IMR-90 (cell line): Measurements from ENCODE around the gene TMC7. TPM values are rescaled to one million over a fixed set of nuclear protein-coding genes. Genes with fewer than 3 reads are reported as not detected.

Experiments
- ATAC-seq: fragments of 200-7000 bp; cut with Tn5 transposase; 2 replicates; pipeline ENCODE4 v1.9.1; 2020; ENCODE audit warnings: low read depth, mild to moderate bottlenecking, moderate library complexity
- BruUV-seq: library from RNA; stranded (reverse); fragments of 400-500 nt; replicated peaks from 2 replicates; lab custom pipeline; 2021; lab: Mats Ljungman, UMichigan
- CTCF ChIA-PET: fragments of 300-600 bp; formaldehyde crosslinking; extraction: SDS; loops from one replicate; lab custom pipeline; 2021; ENCODE audit warnings: antibody characterized with exemption; lab: Yijun Ruan, JAX
- POLR2A ChIA-PET: fragments of 300-600 bp; sonication (Branson Sonifier 250); formaldehyde crosslinking; loops from one replicate; lab custom pipeline; 2022; ENCODE audit warnings: antibody characterized with exemption; ENCODE audit not compliant: unreplicated experiment; lab: Charles Lee
- DNase-seq: peaks from one replicate; pipeline ENCODE4 v3.0.0; 2013
- H2AFZ ChIP-seq: replicated peaks from 2 replicates; pipeline ENCODE3; 2013; ENCODE audit warnings: low read length, mild to moderate bottlenecking; ENCODE audit not compliant: poor library complexity
- H2AK5ac ChIP-seq: 2 replicates; pipeline ENCODE4 v1.6.1; 2013; ENCODE audit warnings: low read depth, low read length, inconsistent platforms
- H2AK9ac ChIP-seq: replicated peaks from 2 replicates; pipeline ENCODE3; 2013; ENCODE audit warnings: mild to moderate bottlenecking, low read depth, low read length, moderate library complexity; ENCODE audit not compliant: poor library complexity
- H2BK120ac ChIP-seq: 2 replicates; pipeline ENCODE4 v1.6.1; 2013; ENCODE audit warnings: low read depth, low read length, inconsistent platforms
- H2BK15ac ChIP-seq: 3 replicates; pipeline ENCODE4 v1.6.1; 2013; ENCODE audit warnings: low read depth, low read length, inconsistent platforms
- H2BK20ac ChIP-seq: 2 replicates; pipeline ENCODE4 v1.6.1; 2013; ENCODE audit warnings: low read depth, mild to moderate bottlenecking, inconsistent platforms, low read length, moderate library complexity
- H2BK5ac ChIP-seq: 2 replicates; pipeline ENCODE4 v1.6.1; 2013; ENCODE audit warnings: mild to moderate bottlenecking, low read depth, low read length, inconsistent platforms; ENCODE audit not compliant: poor library complexity, severe bottlenecking
- H3K14ac ChIP-seq: replicated peaks from 2 replicates; pipeline ENCODE4 v1.6.1; 2013; ENCODE audit warnings: low read depth, low read length, inconsistent platforms
- H3K18ac ChIP-seq: 2 replicates; pipeline ENCODE4 v1.6.1; 2013; ENCODE audit warnings: low read depth, low read length, control low read depth
- H3K23ac ChIP-seq: 2 replicates; pipeline ENCODE4 v1.6.1; 2013; ENCODE audit warnings: low read depth, low read length, inconsistent platforms
- H3K27ac ChIP-seq: 2 replicates; pipeline ENCODE4 v1.5.1; 2013; ENCODE audit warnings: mild to moderate bottlenecking, control low read depth, low read length; ENCODE audit not compliant: insufficient read depth
- H3K27me3 ChIP-seq: 2 replicates; pipeline ENCODE4 v1.6.1; 2013; ENCODE audit warnings: low read length; ENCODE audit not compliant: control insufficient read depth, insufficient read depth
- H3K36me3 ChIP-seq: 2 replicates; pipeline ENCODE4 v1.6.1; 2013; ENCODE audit warnings: low read length, mixed read lengths; ENCODE audit not compliant: control insufficient read depth, insufficient read depth
- H3K4ac ChIP-seq: 2 replicates; pipeline ENCODE4 v1.6.1; 2013; ENCODE audit warnings: low read depth, low read length, inconsistent platforms
- H3K4me1 ChIP-seq: 2 replicates; pipeline ENCODE4 v1.6.1; 2013; ENCODE audit warnings: low read length, mixed read lengths; ENCODE audit not compliant: control insufficient read depth, insufficient read depth
- H3K4me2 ChIP-seq: 2 replicates; pipeline ENCODE4 v1.6.1; 2013; ENCODE audit warnings: low read depth, mild to moderate bottlenecking, control low read depth, low read length, moderate library complexity
- H3K4me3 ChIP-seq: 2 replicates; pipeline ENCODE4 v1.5.1; 2013; ENCODE audit warnings: low read depth, mild to moderate bottlenecking, control low read depth, low read length, moderate library complexity; ENCODE audit not compliant: insufficient read depth
- H3K56ac ChIP-seq: 2 replicates; pipeline ENCODE4 v1.6.1; 2013; ENCODE audit warnings: low read length, inconsistent platforms; ENCODE audit not compliant: insufficient read depth; ENCODE audit errors: extremely low read depth
- H3K79me1 ChIP-seq, 2 experiments: 2 replicates each; pipeline ENCODE4 v1.6.1; 2013; ENCODE audit warnings: low read length in 2 of 2, inconsistent platforms in 1 of 2, low read depth in 1 of 2
- H3K9ac ChIP-seq: 2 replicates; pipeline ENCODE4 v1.6.1; 2013; ENCODE audit warnings: low read depth, low read length, control low read depth
- H3K9me1 ChIP-seq: 2 replicates; pipeline ENCODE4 v1.6.1; 2013; ENCODE audit warnings: low read length, inconsistent platforms; ENCODE audit not compliant: insufficient read depth
- H3K9me3 ChIP-seq: 2 replicates; pipeline ENCODE4 v1.6.1; 2013; ENCODE audit warnings: low read length; ENCODE audit not compliant: control insufficient read depth, insufficient read depth
- H4K20me1 ChIP-seq: 2 replicates; pipeline ENCODE4 v1.6.1; 2013; ENCODE audit warnings: low read length, inconsistent platforms; ENCODE audit not compliant: insufficient read depth
- H4K5ac ChIP-seq: 2 replicates; pipeline ENCODE4 v1.6.1; 2013; ENCODE audit warnings: mild to moderate bottlenecking, low read depth, low read length, control low read depth
- H4K8ac ChIP-seq, 2 experiments: 2 replicates each; pipeline ENCODE4 v1.6.1; 2013; ENCODE audit warnings: low read depth in 2 of 2, low read length in 2 of 2, control low read depth in 1 of 2, inconsistent platforms in 1 of 2
- H4K91ac ChIP-seq: 2 replicates; pipeline ENCODE4 v1.6.1; 2013; ENCODE audit warnings: low read depth, low read length, inconsistent platforms; ENCODE audit not compliant: insufficient read depth
- CHD1 ChIP-seq: IDR thresholded peaks from 2 replicates; pipeline ENCODE4 v1.6.1; 2012; ENCODE audit warnings: low read depth, low read length, improper control_type of control experiment
- WGBS, 2 experiments: methylation state at CpG; one replicate each; pipeline versions ENCODE4 v1.1.5 to v1.1.7; 2013; ENCODE audit warnings: missing lambda C conversion rate in 2 of 2; ENCODE audit not compliant: insufficient read length in 1 of 2; ENCODE audit errors: extremely low coverage in 2 of 2; 5-methylcytosine and 5-hydroxymethylcytosine counted together
- dilution Hi-C: fragments of 300-500 bp; cut with HindIII; formaldehyde crosslinking; loops from one replicate; pipeline ENCODE4 v1.14.3; 2018; ENCODE audit warnings: low sequenced_read_pairs; ENCODE audit not compliant: unreplicated experiment
- in situ Hi-C: fragments of 300-500 bp; cut with MboI; formaldehyde crosslinking; loops from 3 replicates; pipeline ENCODE4 v1.14.3; 2019; ENCODE audit warnings: low sequenced_read_pairs, inconsistent platforms, mixed read lengths
- intact Hi-C: fragments of 100-400 bp; cut with micrococcal nuclease; formaldehyde crosslinking; loops from 2 replicates; pipeline ENCODE4 v1.10.0; 2022
- polyA plus RNA-seq, 3 experiments: library from polyadenylated mRNA; depleted of rRNA; stranded (reverse); fragments of >200 nt; gene quantifications; 2 replicates each; pipeline ENCODE4 v1.2.3, GENCODE V29; 2012; ENCODE audit warnings: low replicate concordance in 1 of 3
- total RNA-seq: library from RNA; depleted of rRNA; stranded (reverse); fragments of >200 nt; gene quantifications from 2 replicates; pipeline ENCODE4 v1.2.3, GENCODE V29; 2012

TMC7 gene
- total and polyA plus RNA-seq, 2 of the 4 experiments (the other 2 are of a cell fraction), result 0.27 to 0.36 TPM

DNA sequence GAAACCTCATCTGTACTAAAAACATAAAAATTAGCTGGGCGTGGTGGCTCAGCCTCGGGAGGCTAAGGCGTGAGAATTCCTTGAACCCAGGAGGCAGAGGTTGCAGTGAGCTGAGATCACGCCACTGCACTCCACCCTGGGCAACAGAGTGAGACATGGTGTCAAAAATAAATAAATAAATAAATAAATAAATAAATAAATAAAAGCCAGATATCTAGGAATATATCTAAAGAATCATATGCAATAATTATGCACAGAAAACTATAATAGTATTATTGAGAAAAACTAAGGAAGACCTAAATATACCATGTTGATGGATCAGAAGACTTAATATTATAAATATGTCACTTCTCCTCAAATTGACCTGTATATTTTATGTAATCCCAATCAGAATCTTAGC lies 37.0 kb downstream of the TMC7 start:
- H4K91ac ChIP-seq, result no peak overlapping the region

More for the DNA sequence above, 37.0 kb downstream of the TMC7 start:
- H3K9me3 ChIP-seq, result no peaks in the 10 kb centered on the region
- no TSS peak for BruUV-seq
- TF ChIP-seq CHD1, result no peak
- H4K20me1 ChIP-seq, result no peaks in the 10 kb centered on the region
- H3K9ac ChIP-seq, result no peak overlapping the region
- no peak overlapping the region for H3K23ac ChIP-seq
- DNase-seq (no peak), ATAC-seq (no peak)
- H3K4ac ChIP-seq, result no peak overlapping the region
- H3K36me3 ChIP-seq, result no peaks in the 10 kb centered on the region
- H2BK15ac ChIP-seq, result no peak overlapping the region
- in situ Hi-C loops (no loop called here), dilution Hi-C loops (no loop called here), intact Hi-C loops (no loop called here)
- no peaks in the 10 kb centered on the region for H3K4me1 ChIP-seq
- H4K5ac ChIP-seq, result no peak overlapping the region
- H2AFZ ChIP-seq, result no peak overlapping the region
- no peak overlapping the region for H3K56ac ChIP-seq
- no peak overlapping the region for H3K4me3 ChIP-seq
- ChIA-PET CTCF (interaction anchor here (1.2 kb wide), 1 partner anchor 11 kb away, joined by 3 read pairs; no protein-coding TSS in a partner anchor), POLR2A (no interaction called here)
- H3K79me1 ChIP-seq, result no peaks in the 10 kb centered on the region
- H2AK9ac ChIP-seq, result no peak overlapping the region
- H3K9me1 ChIP-seq, result peaks cover 2% of the 10 kb centered on the region; the same call in 1 of the 2 replicates
- no peak overlapping the region for H3K27ac ChIP-seq
- no peak overlapping the region for H4K8ac ChIP-seq
- no peak overlapping the region for H3K4me2 ChIP-seq
- H3K27me3 ChIP-seq, result no peaks in the 10 kb centered on the region
- H3K14ac ChIP-seq, result no peak overlapping the region
- no CpG with 5 or more reads among the region's 4 CpGs for WGBS, 2 experiments
- no peak overlapping the region for H2BK20ac ChIP-seq
- no peak overlapping the region for H2BK5ac ChIP-seq
- H3K18ac ChIP-seq, result no peak overlapping the region
- no peak overlapping the region for H2BK120ac ChIP-seq
- H2AK5ac ChIP-seq, result no peak overlapping the region
